Smooth muscle cell (in vitro differentiated cells): Measurements from ENCODE around the gene LETM1. TPM values are rescaled to one million over a fixed set of nuclear protein-coding genes. Genes with fewer than 3 reads are reported as not detected.

ENCODE experiments used
- DNase-seq: peaks from one replicate; lab custom pipeline; 2025; ENCODE audit not compliant: unreplicated experiment; lab: John Stamatoyannopoulos, UW
- H2AFZ ChIP-seq: fragments of 200-600 bp; sonication (generic); 2 replicates; pipeline ENCODE4 v1.6.0; 2016; ENCODE audit warnings: antibody characterized with exemption, low read depth, mild to moderate bottlenecking
- H3F3A ChIP-seq: fragments of 200-600 bp; sonication (generic); 2 replicates; pipeline ENCODE4 v1.6.0; 2017; ENCODE audit warnings: antibody characterized with exemption, low read depth
- H3K27ac ChIP-seq: fragments of 200-600 bp; sonication (generic); 2 replicates; pipeline ENCODE4 v1.5.1; 2016; ENCODE audit warnings: low read depth, mild to moderate bottlenecking
- H3K27me3 ChIP-seq: fragments of 200-600 bp; sonication (generic); 2 replicates; pipeline ENCODE4 v1.6.1; 2016; ENCODE audit warnings: low read depth, mild to moderate bottlenecking
- H3K36me3 ChIP-seq: fragments of 200-600 bp; sonication (generic); 2 replicates; pipeline ENCODE4 v1.5.1; 2016; ENCODE audit warnings: low read depth
- H3K4me1 ChIP-seq: fragments of 200-600 bp; sonication (generic); 2 replicates; pipeline ENCODE4 v1.5.1; 2016; ENCODE audit warnings: low read depth
- H3K4me2 ChIP-seq: fragments of 200-600 bp; sonication (generic); 2 replicates; pipeline ENCODE4 v1.6.0; 2016; ENCODE audit warnings: mild to moderate bottlenecking
- H3K4me3 ChIP-seq: fragments of 200-600 bp; sonication (generic); 2 replicates; pipeline ENCODE4 v1.5.1; 2016; ENCODE audit warnings: mild to moderate bottlenecking
- H3K79me2 ChIP-seq: fragments of 200-600 bp; sonication (generic); 2 replicates; pipeline ENCODE4 v1.6.0; 2016; ENCODE audit warnings: low read depth, mild to moderate bottlenecking
- H3K9ac ChIP-seq: fragments of 200-600 bp; sonication (generic); 2 replicates; pipeline ENCODE4 v1.6.0; 2016; ENCODE audit warnings: low read depth
- H3K9me3 ChIP-seq: fragments of 200-600 bp; sonication (generic); replicated peaks from 2 replicates; pipeline ENCODE4 v1.5.1; 2016; ENCODE audit warnings: low read depth
- H4K20me1 ChIP-seq: fragments of 200-600 bp; sonication (generic); 2 replicates; pipeline ENCODE4 v1.6.0; 2016; ENCODE audit warnings: low read depth
- CTCF ChIP-seq: fragments of 200-600 bp; sonication (generic); IDR thresholded peaks from 2 replicates; pipeline ENCODE4 v1.5.1; 2017; ENCODE audit warnings: borderline replicate concordance, mild to moderate bottlenecking, antibody characterized with exemption; ENCODE audit not compliant: insufficient read depth, poor library complexity, severe bottlenecking
- WGBS: methylation state at CpG from one replicate; pipeline ENCODE4 v1.1.7; 2016; ENCODE audit warnings: low lambda C conversion rate; 5-methylcytosine and 5-hydroxymethylcytosine counted together
- polyA plus RNA-seq: library from polyadenylated mRNA; unstranded; fragments of >200 nt; fragmentation: Nextera tagmentation; extraction: Ambion mirVana; gene quantifications from 2 replicates; pipeline ENCODE4 v1.2.1, GENCODE V29; 2016
- total RNA-seq: library from RNA; depleted of rRNA; stranded (reverse); fragments of >200 nt; gene quantifications from 2 replicates; pipeline ENCODE4 v1.2.3, GENCODE V29; 2014

Gene LETM1
- total and polyA plus RNA-seq, 2 experiments from 2014 or later = 15.3 to 17.1 TPM

- Histone ChIP-seq H3K4me1 (peaks cover 50% of the 10 kb centered on the region), H3K4me3 (no peak overlapping the region), H3K27me3 (no peaks in the 10 kb centered on the region), H3F3A (no peaks in the 10 kb centered on the region), H3K27ac (no peak overlapping the region), H3K36me3 (no peaks in the 10 kb centered on the region), H3K9me3 (no peaks in the 10 kb centered on the region), H2AFZ (no peak overlapping the region), H3K79me2 (no peaks in the 10 kb centered on the region), H3K9ac (no peak overlapping the region), H3K4me2 (no peak overlapping the region), H4K20me1 (no peaks in the 10 kb centered on the region)
- no peak for DNase-seq
- 90% methylated on average over 6 of the region's 10 CpGs for WGBS
- TF ChIP-seq CTCF = no peak
Observed at GRCh38 chr4:1765409-1766072, 90.4 kb downstream of the LETM1 start.

- Histone ChIP-seq H3K4me2 (no peak overlapping the region), H4K20me1 (no peaks in the 10 kb centered on the region), H3K36me3 (no peaks in the 10 kb centered on the region), H3K79me2 (no peaks in the 10 kb centered on the region), H3K4me3 (no peak overlapping the region), H3K27me3 (no peaks in the 10 kb centered on the region), H2AFZ (no peak overlapping the region), H3K27ac (no peak overlapping the region), H3K4me1 (peaks cover 44% of the 10 kb centered on the region), H3K9me3 (no peaks in the 10 kb centered on the region), H3K9ac (no peak overlapping the region), H3F3A (no peaks in the 10 kb centered on the region)
- TF ChIP-seq CTCF = no peak
- no peak for DNase-seq
- WGBS = 100% methylated on average over 8 of the region's 9 CpGs
Observed at GRCh38 chr4:1764670-1765069, 91.3 kb downstream of the LETM1 start.

DNA sequence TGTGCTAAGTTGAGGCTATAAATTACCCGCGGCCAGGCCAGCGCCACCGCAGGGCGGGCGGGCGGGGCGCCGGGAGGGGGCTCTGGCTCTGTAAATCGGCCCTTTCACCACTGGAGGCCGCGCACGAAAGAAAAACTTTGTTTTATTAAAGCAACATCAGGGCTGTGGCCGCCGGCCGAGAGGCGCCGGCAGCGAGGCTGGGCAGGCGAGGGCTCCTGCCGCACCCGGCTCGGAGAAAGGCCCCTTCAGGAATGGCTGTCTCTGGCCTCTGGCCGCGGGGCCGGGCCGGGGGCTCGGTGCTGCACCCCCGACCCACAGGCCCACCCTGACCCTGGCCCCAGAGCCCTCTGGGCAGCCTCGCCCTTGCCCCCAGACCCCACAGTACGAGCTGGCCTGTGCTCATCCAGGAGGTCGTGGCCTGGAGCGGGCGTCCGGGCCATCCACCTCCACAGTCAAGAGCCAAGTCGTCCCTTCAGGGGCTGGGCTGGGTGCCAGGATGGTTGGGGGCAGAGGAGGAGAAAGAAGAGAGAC is 92.3 kb downstream of the LETM1 start:
- H2AFZ ChIP-seq = peak overlapping the region; percentile 49
- no peak overlapping the region for H3K27ac ChIP-seq
- H3K4me3 ChIP-seq = peak overlapping the region; percentile 18
- no peaks in the 10 kb centered on the region for H3K27me3 ChIP-seq
- peak; percentile 30 for DNase-seq
- H3K79me2 ChIP-seq = no peaks in the 10 kb centered on the region
- H3K9me3 ChIP-seq = no peaks in the 10 kb centered on the region
- no peaks in the 10 kb centered on the region for H3F3A ChIP-seq
- peak overlapping the region; percentile 79 for H3K4me2 ChIP-seq
- H3K36me3 ChIP-seq = no peaks in the 10 kb centered on the region
- TF ChIP-seq CTCF = no peak
- H3K9ac ChIP-seq = no peak overlapping the region
- 26% methylated on average over 35 of the region's 36 CpGs for WGBS
- H3K4me1 ChIP-seq = peaks cover 38% of the 10 kb centered on the region
- no peaks in the 10 kb centered on the region for H4K20me1 ChIP-seq
